ENCODE data around the gene SNX32.
A peak's percentile ranks its signal among the peaks of the same experiment; 100 is the strongest.

SNX32 gene

DNA sequence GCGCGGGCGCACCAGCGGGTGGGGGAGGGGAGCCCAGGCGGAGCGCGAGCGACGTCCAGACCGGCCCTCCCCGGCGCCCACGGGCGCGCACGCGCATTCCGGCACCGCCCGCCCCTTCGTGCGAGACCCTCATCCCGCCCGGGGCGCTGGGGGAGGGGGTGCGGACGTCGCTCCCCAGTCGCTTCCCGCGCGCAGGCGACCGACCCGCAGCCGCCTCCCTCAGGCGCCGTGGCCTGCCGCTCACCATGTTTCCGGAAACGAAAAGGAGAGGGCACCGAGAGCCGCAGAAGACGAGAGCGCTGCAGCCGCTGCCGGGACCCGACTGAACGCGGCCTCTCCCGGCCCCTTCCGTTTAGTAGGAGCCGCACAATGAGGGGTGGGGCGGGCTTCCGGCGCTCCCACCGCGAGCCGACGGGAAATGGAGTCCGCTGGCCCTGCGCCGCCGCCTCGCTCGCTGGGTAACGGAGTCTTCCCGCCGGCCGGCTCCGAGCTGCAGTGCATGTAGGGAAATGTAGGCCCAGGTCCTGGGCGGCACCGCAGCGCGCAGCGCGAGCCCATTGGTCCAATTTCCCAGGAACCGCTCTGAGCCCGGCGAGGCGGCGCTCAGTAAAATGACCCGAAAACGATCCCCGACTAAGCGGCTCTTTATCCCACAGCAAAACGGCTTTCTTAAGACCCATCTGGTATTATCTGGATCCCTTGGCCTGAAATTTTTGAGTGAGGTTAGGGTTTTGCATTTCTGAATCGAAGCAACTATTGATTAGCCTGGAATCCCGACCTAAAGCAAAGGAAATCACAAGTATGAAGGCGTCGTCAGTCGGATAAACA, 24.3 kb downstream of the SNX32 start, which contains the start of gene CFL1:
CFL1 (minus strand) TSS at position 328 of the 828 bp plus-strand sequence; CDS start at position 247, 81 bp downstream.
- DNase-seq = peak; percentile 94 to 99 (median 96)

DNA sequence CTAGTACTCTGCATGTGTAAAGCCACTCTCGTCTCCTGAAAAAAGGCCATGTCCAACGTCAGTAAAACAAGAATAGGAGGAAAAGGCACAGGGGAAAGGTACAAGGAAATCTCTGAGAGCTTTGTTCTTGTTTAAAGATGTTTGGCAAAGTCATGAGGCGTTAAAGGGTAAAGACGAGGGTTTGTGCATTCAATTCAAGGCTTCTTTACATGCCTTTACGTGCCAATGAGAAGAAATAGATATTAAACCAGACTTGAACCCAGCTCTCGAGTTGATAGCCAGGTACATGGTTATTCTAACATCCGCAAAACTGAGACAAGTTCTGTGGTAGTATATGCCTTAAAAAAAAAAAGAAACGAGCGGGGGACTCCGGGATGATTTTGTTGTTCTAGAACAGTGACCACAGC, 24.9 kb downstream of the SNX32 start:
- DNase-seq = no peak

DNA sequence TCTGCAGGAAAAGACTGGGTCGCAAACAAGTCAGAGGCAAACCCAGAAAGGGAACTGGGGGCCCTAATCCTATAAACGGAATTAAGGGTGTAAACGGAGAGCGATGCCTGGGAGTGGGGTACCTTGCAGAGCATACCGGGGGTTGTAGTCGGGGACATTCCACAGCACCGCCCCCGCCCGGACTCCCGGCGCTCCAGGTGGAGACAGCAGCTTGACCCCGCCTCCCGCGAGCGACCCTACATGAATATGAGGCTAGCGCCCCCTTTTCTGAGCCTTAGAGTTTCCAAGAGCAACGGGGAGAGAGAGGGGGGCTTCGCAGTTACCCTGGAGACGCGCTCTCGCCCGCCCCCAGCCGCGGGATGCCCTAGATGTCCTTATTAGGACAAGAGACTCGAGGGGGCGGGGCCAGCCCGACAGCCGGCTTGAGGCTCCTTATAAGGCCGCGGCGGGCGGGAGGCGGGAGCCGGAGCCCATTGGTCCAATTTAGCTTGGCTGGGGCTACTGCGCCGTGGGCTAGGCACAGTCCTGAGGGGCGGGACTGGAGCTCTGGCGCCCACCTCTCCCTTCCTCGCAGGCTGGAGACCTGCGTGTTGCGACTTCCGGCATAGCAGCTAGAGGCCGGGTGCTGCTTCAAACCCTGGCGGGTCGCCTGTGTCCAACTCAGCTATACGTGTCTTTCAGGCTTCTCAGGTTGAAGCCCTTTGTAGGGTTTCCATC, 25.5 kb downstream of the SNX32 start:
- peak; percentile 94 to 99 (median 96) for DNase-seq

DNA sequence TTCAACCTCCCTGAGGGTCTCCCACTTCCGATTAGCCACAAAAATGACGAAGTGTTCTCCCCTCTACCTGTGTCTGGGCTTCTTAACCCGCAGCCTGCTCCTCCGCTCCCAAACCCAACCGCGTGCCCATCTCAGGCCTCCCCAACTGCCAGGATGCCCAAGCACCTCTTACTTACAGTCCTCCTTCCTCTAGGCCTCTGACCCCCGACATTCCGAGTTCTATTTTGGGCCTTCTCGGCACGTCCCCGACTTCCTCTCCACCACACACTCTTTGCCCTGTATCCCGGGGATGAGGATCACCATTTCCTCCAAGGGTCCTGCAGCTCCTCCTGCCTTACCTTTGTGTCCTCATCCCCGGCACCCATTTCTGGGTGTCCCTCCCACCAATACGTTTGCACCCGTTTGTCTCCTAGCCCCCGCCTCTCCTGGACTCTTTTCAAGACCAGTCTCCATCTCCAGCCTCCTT, 26.1 kb downstream of the SNX32 start:
- no peak for DNase-seq

DNA sequence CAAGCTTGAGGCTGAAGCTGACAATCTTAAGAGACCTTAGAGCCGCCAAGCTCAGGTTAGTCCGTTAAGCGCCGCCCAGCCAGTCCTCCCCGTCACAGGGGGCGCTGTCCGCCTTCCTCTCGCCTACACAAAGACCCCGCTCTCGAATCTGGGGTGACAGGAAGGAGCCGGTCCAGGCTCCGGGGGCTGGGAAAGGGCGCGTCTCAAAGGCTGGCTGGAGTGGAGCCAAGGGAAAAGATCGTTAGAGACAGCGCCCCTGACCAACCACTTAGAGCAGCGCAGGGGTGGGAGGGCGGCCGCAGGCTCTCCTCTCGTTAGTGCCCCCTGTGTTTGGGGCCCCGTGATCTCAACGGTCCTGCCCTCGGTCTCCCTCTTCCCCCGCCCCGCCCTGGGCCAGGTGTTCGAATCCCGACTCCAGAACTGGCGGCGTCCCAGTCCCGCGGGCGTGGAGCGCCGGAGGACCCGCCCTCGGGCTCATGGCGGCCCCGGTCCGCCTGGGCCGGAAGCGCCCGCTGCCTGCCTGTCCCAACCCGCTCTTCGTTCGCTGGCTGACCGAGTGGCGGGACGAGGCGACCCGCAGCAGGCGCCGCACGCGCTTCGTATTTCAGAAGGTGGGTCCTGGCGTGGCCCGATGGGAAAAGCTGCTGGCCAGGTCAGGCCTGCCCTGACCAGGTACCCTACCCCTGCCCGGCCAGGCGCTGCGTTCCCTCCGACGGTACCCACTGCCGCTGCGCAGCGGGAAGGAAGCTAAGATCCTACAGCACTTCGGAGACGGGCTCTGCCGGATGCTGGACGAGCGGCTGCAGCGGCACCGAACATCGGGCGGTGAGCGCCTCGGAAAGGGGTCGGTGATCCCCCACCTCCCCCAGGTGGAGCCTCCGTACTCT, 26.8 kb downstream of the SNX32 start, which contains the start of gene MUS81:
MUS81 (plus strand) TSS at position 156 of the 887 bp plus-strand sequence; CDS start at position 477, 321 bp downstream.
- DNase-seq = peak; percentile 90 to 97 (median 92)

DNA sequence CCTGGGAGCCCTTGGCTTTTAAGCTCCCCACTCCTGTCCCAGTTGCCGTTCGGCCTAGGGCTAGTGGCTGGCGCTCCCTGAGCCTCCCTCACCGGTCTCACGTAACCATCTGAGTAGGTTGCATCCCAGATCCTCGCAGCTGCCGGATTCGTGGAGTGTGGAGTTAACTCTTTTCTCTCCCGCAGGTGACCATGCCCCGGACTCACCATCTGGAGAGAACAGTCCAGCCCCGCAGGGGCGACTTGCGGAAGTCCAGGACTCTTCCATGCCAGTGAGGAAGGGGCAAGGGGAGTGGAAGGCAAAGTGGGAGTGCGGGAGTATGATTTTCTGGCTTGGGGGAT, 27.4 kb downstream of the SNX32 start:
- peak in 1 of 5 experiments; percentile 5 for DNase-seq

DNA sequence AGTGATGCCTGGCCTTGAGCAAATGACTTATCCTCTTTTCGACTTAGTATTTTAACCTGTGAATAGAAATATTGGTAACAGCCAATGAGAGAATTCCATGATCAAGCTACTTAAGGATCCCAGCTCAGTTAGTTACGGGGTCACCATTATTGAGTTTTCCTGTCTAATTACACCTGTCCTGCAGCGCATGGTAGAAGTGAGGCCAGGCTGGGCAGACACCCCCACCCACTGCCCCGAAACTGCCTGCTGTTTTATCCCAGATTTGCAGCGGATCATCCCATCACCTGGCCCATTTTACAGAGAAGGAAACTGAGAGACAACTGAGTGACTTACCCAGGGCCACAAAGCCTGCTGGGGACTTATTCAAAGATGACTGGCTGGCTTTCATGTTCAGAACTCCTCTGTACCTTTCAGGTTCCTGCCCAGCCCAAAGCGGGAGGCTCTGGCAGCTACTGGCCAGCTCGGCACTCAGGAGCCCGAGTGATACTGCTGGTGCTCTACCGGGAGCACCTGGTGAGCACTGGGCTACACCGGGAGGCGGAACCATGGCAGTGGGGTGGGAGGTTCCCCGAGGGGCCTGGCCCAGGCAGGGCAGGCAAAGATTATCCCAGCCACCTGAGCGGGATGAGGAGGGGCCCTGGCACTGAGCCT, 27.9 kb downstream of the SNX32 start:
- DNase-seq = no peak

DNA sequence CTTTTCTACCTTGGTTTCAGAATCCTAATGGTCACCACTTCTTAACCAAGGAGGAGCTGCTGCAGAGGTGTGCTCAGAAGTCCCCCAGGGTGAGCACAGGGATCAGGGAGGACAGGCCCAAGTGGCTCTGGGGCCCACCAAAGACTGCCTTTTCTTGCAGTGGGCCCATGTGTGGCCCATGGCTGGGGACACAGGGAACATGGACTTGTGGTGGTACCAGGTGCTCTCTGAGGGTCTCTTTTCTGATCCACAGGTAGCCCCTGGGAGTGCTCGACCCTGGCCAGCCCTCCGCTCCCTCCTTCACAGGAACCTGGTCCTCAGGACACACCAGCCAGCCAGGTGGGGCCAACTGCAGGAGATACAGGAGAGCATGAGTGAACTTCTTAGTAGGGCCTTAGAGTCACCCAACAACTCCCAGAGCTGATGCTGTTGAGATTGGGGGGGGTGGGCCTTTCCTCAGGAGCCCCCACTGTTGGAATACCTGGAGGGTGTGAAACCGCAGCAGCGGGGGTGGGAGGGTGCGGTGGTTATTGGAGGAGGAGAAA, 28.5 kb downstream of the SNX32 start:
- no peak for DNase-seq

DNA sequence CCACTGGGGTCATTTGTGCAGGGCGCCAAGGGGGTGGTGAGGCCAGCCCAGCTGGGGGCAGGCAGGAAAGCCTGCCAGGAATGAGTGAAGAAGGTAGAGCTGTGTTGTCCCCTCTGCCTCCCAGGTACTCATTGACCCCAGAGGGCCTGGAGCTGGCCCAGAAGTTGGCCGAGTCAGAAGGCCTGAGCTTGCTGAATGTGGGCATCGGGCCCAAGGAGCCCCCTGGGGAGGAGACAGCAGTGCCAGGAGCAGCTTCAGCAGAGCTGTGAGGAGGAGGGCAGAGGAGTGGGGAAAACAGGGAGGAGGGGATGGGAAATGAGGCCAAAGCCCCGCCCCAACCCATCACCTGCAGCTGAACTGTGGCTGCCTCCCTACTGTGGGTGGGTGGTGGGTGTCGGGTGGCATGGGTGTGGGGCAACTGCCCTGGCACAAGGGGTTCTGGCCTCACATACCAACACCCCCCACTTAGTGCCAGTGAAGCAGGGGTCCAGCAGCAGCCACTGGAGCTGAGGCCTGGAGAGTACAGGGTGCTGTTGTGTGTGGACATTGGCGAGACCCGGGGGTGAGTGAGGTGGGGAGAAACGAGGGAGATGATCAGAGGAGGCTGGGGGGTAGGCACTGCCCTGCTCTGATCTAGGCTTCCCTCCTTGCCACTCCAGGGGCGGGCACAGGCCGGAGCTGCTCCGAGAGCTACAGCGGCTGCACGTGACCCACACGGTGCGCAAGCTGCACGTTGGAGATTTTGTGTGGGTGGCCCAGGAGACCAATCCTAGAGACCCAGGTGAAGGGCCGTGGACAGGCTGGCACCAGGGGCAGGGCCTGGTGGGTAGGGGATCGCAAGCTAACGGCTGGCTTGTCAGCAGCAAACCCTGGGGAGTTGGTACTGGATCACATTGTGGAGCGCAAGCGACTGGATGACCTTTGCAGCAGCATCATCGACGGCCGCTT, 29.5 kb downstream of the SNX32 start:
- no peak for DNase-seq

DNA sequence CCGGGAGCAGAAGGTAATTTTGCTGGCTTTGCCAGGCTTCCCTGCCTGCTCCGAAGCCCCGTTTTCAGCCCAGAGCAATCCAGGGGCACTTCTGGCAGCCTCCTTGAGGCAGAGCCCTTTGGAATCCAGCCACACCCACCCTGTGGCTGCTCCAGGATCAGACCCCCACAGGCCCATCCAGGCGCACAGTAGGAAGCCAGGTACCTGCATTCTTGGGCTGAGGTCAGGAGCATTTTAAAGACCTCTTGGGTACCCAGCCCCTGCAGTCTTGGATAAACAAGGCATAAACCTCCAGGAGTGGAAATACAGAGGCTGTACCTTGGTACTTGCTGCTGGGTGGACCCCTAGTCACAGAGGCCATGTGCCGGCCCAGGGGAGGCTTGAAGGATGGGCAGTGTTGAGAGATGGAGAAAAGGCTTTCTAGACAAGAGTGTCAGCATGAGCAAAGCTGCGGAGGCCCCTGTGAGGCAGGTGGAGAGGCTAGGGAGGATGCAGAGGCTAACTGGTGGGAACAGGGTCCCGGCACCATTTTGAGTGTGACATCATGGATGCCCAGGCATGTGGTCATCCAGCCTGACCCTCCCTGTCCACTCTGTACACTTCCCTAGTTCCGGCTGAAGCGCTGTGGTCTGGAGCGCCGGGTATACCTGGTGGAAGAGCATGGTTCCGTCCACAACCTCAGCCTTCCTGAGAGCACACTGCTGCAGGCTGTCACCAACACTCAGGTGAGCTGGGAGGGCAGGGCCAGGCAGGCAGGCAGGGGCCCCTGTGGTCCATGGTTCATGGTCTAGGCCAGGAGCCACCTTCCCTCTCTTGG, 30.3 kb downstream of the SNX32 start:
- no peak for DNase-seq

DNA sequence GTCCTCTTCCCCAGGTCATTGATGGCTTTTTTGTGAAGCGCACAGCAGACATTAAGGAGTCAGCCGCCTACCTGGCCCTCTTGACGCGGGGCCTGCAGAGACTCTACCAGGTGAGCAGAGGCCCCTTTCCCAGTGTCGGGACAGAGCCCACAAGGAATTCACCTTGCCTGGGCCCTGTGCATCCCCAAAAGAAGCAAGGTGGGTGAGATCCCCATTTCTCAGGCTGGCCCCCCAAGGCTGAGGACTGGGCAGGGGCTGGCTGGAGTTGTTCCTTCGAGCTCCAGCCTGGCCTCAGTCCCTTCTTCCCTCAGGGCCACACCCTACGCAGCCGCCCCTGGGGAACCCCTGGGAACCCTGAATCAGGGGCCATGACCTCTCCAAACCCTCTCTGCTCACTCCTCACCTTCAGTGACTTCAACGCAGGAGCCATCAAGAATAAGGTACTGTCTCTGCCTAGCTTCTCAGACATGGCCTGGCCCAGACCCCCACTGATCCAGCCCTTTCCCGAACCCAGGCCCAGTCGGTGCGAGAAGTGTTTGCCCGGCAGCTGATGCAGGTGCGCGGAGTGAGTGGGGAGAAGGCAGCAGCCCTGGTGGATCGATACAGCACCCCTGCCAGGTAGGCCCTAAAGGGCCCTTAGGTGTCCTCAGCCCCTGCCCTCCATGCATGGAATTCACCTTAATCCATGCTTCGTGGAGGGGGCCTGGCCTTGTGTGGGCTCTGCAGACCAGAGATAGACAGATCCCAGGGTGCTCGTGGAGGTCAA, 31.1 kb downstream of the SNX32 start:
- DNase-seq = no peak

DNA sequence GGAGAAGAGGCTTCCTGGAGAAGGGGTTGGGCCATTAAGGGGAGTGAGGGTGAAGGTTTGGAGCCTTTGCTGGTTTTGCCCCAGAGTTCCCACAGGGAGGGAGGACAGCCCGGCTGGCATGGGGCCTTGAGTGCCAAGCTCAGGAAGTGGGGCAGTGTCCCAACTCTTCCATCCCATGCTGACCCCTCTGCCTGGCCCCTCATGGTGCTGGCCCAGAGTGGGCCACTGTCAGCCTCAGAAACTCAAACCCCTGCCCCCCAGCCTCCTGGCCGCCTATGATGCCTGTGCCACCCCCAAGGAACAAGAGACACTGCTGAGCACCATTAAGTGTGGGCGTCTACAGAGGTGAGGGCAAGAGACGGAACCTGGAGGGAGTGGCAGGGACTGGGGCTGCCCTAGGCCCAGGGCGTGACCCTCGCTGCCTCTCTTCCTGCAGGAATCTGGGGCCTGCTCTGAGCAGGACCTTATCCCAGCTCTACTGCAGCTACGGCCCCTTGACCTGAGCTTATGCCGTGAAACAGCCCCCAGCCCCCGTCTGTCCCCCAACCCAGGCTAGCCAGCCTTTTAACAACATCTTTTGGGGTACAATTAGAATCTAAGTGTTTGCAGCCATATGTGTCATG, 31.9 kb downstream of the SNX32 start:
- DNase-seq = no peak

DNA sequence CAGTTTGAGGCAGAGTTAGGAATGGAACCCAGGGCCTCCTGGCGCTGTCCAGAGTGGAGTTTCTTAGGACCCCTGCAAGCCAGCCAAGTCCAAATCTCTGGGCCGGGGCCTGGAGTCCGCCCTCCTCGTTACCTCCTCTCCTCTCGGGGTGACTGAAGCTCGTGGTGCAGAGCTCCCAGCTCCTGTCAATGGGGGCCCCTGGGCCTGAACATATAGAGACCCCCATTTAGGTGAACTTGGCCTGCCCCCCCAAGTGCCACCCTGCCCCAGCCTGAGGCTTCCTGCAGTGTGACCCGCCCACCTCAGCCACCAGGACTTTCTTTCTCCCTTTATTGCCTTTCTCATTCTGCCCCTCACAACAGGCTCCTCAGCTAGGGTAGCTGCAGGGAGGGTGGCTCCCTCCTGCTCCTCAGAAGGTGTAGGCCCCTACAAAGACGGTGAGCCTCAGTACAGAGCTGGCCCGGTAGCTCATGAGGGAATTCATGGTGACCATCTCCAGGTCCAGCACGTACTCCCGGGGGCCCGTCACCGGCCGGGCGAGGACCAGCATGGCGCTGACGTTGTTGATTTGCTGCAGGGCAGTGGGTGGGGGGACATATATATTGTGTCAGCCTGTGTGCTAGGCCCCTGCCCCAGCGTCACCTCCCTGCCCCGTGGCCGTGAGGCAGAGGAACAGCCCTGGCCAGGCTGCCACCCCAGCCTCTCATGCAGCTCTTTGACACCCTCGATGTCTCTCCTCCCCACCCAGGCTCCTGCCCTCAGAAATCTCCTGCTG, 32.9 kb downstream of the SNX32 start:
- no peak for DNase-seq

DNA sequence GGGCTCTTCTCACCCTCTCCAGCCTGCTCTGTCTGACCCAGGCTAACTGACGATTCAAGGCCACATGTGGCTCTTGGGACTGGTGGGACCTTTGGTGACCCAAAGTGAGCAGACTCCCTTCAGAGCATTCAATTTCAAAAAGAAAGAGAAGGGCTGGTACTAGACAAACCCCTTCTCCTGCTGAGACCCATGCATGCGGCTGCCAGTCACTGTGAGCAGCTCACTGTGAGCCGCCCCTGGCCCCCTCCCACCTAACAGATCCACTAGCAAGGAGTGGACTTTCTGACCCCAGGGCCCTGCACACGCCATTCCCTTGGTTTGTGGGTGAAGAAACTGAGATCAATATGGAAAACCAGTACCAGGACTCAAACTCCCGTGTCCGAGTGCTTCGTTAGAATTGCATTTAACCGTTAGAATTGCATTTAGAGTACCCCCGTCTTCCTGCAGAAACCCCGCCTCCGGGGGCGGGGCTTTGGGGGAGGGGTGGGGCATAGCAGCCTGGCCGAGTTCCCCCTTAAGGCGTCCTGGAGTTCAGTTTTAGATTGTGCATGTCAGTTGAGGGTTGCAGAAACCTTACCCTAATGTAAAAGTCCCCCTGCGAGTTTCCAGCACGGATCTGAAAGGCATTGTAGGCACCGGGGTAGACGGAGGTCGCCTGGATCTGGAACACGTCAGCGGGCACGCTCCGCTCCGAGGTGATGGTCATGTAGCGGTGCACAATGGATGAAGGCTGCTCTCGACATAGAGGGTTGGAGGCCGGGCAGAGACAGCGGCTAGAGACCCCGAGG, 33.7 kb downstream of the SNX32 start:
- DNase-seq = no peak

DNA sequence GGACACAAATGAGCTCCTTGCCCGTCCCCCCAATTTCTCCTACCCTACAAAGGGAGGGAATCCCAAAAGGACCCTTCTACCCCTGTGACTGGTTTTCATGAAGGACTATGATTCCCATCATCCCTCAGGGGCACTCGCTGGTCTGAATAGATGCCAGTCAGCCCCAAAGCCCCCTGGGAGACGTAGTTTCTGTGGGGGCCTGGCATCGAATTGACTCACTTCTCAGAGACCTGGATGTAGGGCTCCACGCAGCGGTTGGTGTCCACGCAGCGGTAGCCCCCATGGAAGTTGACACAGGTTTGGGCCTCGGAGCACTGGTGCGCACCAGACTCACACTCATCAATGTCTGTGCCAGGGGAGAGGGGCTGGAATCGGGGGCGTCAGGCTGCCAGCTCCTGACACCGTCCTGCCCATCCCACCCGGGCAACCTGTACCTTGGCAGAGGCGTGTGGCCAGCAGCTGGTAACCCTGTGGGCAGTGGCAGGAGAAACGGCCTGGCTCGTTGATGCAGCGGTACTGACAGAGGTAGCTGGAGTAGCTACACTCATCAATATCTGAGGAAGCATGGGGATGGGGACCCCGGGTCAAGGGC, 34.4 kb downstream of the SNX32 start:
- DNase-seq = peak in 1 of 5 experiments; percentile 50

DNA sequence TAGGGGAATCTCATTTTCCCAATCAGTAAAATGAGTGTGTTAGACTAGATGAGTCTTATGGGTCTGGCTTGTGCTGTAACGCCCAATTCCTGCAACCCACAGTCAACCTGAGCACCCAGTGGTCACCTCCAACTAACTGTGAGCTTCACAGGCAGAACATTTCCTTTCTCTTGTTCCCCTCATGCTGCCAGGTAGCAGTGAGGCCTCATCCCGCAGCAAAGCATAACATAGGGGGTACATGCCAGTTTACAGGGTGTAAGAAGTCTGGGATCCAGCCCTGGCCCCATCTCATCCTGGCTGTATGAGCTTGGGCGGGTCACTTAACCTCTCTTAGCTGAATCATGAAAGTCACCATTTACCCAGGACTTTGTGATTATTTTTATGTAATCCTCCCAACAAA, 35.1 kb downstream of the SNX32 start:
- DNase-seq = no peak
